ENCODE measurements around the gene PTGER3.

PTGER3 gene

GRCh38 chr1:71047635-71048607 lies at the start of gene PTGER3:
TSS of gene PTGER3 (minus strand) at chr1:71047816. CDS start at chr1:71047577, 239 bp downstream.
- no peak for DNase-seq (ENCODE audit: low read depth in 2 of 2)

- no peak for DNase-seq (ENCODE audit: low read depth in 2 of 2)
Observed at GRCh38 chr1:71094913-71095312, 47.3 kb upstream of the PTGER3 start.

- DNase-seq (ENCODE audit: low read depth in 2 of 2): no peak
Observed at GRCh38 chr1:71093938-71094337, 46.3 kb upstream of the PTGER3 start.

- no peak for DNase-seq (ENCODE audit: low read depth in 2 of 2)
Observed at GRCh38 chr1:71089536-71090270, 42.1 kb upstream of the PTGER3 start.

- no peak for DNase-seq (ENCODE audit: low read depth in 2 of 2)
Observed at GRCh38 chr1:71088645-71089287, 41.1 kb upstream of the PTGER3 start.

- DNase-seq (ENCODE audit: low read depth in 2 of 2): no peak
Observed at GRCh38 chr1:71087713-71088112, 40.1 kb upstream of the PTGER3 start.

GRCh38 chr1:71087060-71087459 lies 39.4 kb upstream of the PTGER3 start:
- DNase-seq (ENCODE audit: low read depth in 2 of 2): no peak

- no peak for DNase-seq (ENCODE audit: low read depth in 2 of 2)
Observed at GRCh38 chr1:71086331-71086730, 38.7 kb upstream of the PTGER3 start.

- no peak for DNase-seq (ENCODE audit: low read depth in 2 of 2)
Observed at GRCh38 chr1:71083271-71083670, 35.7 kb upstream of the PTGER3 start.

GRCh38 chr1:71081697-71082080 lies 34.1 kb upstream of the PTGER3 start:
- DNase-seq (ENCODE audit: low read depth in 2 of 2): no peak

GRCh38 chr1:71080739-71081696 lies 33.4 kb upstream of the PTGER3 start, which contains the start of gene ZRANB2:
TSS of gene ZRANB2 (minus strand) at chr1:71081035. CDS start at chr1:71080995, 40 bp downstream.
- DNase-seq (ENCODE audit: low read depth in 2 of 2): peak; percentile 79 to 82

- DNase-seq (ENCODE audit: low read depth in 2 of 2): peak in 1 of 2 donors; percentile 18
Observed at GRCh38 chr1:71080230-71080738, 32.7 kb upstream of the PTGER3 start.

GRCh38 chr1:71074681-71075080 lies 27.1 kb upstream of the PTGER3 start:
- DNase-seq (ENCODE audit: low read depth in 2 of 2): no peak

- no peak for DNase-seq (ENCODE audit: low read depth in 2 of 2)
Observed at GRCh38 chr1:71072273-71072672, 24.7 kb upstream of the PTGER3 start.

GRCh38 chr1:71071720-71072119 lies 24.1 kb upstream of the PTGER3 start:
- no peak for DNase-seq (ENCODE audit: low read depth in 2 of 2)

GRCh38 chr1:71068325-71069240 lies 21.0 kb upstream of the PTGER3 start:
- no peak for DNase-seq (ENCODE audit: low read depth in 2 of 2)

GRCh38 chr1:71054791-71055190 lies 7.2 kb upstream of the PTGER3 start:
- DNase-seq (ENCODE audit: low read depth in 2 of 2): no peak

- DNase-seq (ENCODE audit: low read depth in 2 of 2): no peak
Observed at GRCh38 chr1:71054281-71054731, 6.7 kb upstream of the PTGER3 start.

- no peak for DNase-seq (ENCODE audit: low read depth in 2 of 2)
Observed at GRCh38 chr1:71053758-71054157, 6.1 kb upstream of the PTGER3 start.

- no peak for DNase-seq (ENCODE audit: low read depth in 2 of 2)
Observed at GRCh38 chr1:71053146-71053545, 5.5 kb upstream of the PTGER3 start.

Data from stimulated activated CD4-positive, alpha-beta T cell treated with anti-CD3 and anti-CD28 coated beads, Interleukin-15, amount 100 ng/mL, for 48 hours (primary cell).